HG03139 (cell line): ENCODE results near the gene IPO4.

Experiments used
- ATAC-seq: cut with Tn5 transposase; IDR thresholded peaks from one replicate; pipeline ENCODE4 v1.9.1; 2021; ENCODE audit not compliant: unreplicated experiment

The IPO4 gene

GRCh38 chr14:24150993-24151392 is 37.6 kb downstream of the IPO4 start:
- no peak for ATAC-seq

- ATAC-seq, result no peak
Measured at GRCh38 chr14:24150567-24150966, 38.0 kb downstream of the IPO4 start.

GRCh38 chr14:24150061-24150460 is 38.6 kb downstream of the IPO4 start:
- no peak for ATAC-seq

- no peak for ATAC-seq
Measured at GRCh38 chr14:24149302-24149969, 39.2 kb downstream of the IPO4 start.

GRCh38 chr14:24147761-24148428 is 40.7 kb downstream of the IPO4 start:
- no peak for ATAC-seq

- peak; percentile 72 for ATAC-seq
Measured at GRCh38 chr14:24146978-24147760, 41.4 kb downstream of the IPO4 start, which contains the start of gene RNF31. RNF31 (plus strand) TSS chr14:24147498; CDS start chr14:24147699, 201 bp downstream.

- peak; percentile 50 for ATAC-seq
Measured at GRCh38 chr14:24146453-24146977, 42.1 kb downstream of the IPO4 start, which contains the start of gene PSME2. PSME2 (minus strand) TSS chr14:24146610; CDS start chr14:24146581, 29 bp downstream.

- ATAC-seq, result no peak
Measured at GRCh38 chr14:24145690-24146452, 42.7 kb downstream of the IPO4 start.

- ATAC-seq, result no peak
Measured at GRCh38 chr14:24145219-24145618, 43.4 kb downstream of the IPO4 start.

GRCh38 chr14:24144451-24144850 is 44.2 kb downstream of the IPO4 start:
- no peak for ATAC-seq

GRCh38 chr14:24143511-24143910 is 45.1 kb downstream of the IPO4 start:
- no peak for ATAC-seq

- ATAC-seq, result peak; percentile 75
Measured at GRCh38 chr14:24141097-24141880, 47.3 kb downstream of the IPO4 start, which contains the start of gene EMC9. EMC9 (minus strand) TSS chr14:24141591; CDS start chr14:24141304, 287 bp downstream.

- ATAC-seq, result no peak
Measured at GRCh38 chr14:24139272-24139934, 49.2 kb downstream of the IPO4 start.

- no peak for ATAC-seq
Measured at GRCh38 chr14:24138396-24139271, 50.0 kb downstream of the IPO4 start.

GRCh38 chr14:24137529-24138395 is 50.9 kb downstream of the IPO4 start:
- no peak for ATAC-seq

- no peak for ATAC-seq
Measured at GRCh38 chr14:24136684-24137528, 51.7 kb downstream of the IPO4 start.
